HepG2 (cell line): Measurements from ENCODE around the gene CRYAA. TPM values are rescaled to one million over a fixed set of nuclear protein-coding genes. Genes with fewer than 3 reads are reported as not detected.

ENCODE experiments used
- CERS6 ChIP-seq: sonication (generic); formaldehyde crosslinking; IDR thresholded peaks from 2 replicates; pipeline ENCODE4 v1.5.0; 2020; ENCODE audit warnings: missing genetic modification reagents
- ELK4 ChIP-seq: sonication (generic); formaldehyde crosslinking; IDR thresholded peaks from 2 replicates; pipeline ENCODE4 v1.9.0; 2021; ENCODE audit warnings: missing genetic modification reagents, borderline replicate concordance
- GMEB2 ChIP-seq: IDR thresholded peaks from 2 replicates; pipeline ENCODE4 v1.6.1; 2016; ENCODE audit warnings: missing biosample characterization, missing genetic modification reagents, low read depth
- GTF3A ChIP-seq: sonication (generic); formaldehyde crosslinking; conservative IDR thresholded peaks from 2 replicates; pipeline ENCODE4 v1.4.0; 2020; ENCODE audit warnings: mild to moderate bottlenecking, missing genetic modification reagents
- IKZF5 ChIP-seq: IDR thresholded peaks from 2 replicates; pipeline ENCODE4 v1.6.1; 2018; ENCODE audit warnings: missing genetic modification reagents, mild to moderate bottlenecking, missing compliant biosample characterization
- MAFF ChIP-seq: IDR thresholded peaks from 2 replicates; pipeline ENCODE4 v1.6.1; 2011; ENCODE audit warnings: low read depth, low read length, improper control_type of control experiment
- NFYB ChIP-seq: sonication (generic); formaldehyde crosslinking; IDR thresholded peaks from 2 replicates; pipeline ENCODE4 v1.4.0; 2020; ENCODE audit warnings: missing genetic modification reagents
- NR2C2 ChIP-seq: sonication (generic); formaldehyde crosslinking; IDR thresholded peaks from 2 replicates; pipeline ENCODE4 v1.4.0; 2020; ENCODE audit warnings: missing genetic modification reagents, mild to moderate bottlenecking, moderate library complexity, borderline replicate concordance
- RBFOX2 ChIP-seq: fragments of 200-400 bp; formaldehyde crosslinking; IDR thresholded peaks from 2 replicates; pipeline ENCODE4 v1.6.1; 2017; ENCODE audit warnings: low read depth, mild to moderate bottlenecking, low read length
- RERE ChIP-seq: IDR thresholded peaks from 2 replicates; pipeline ENCODE4 v1.6.1; 2016; ENCODE audit warnings: low read depth, missing genetic modification reagents, missing compliant biosample characterization
- ZNF121 ChIP-seq: sonication (generic); formaldehyde crosslinking; IDR thresholded peaks from 2 replicates; pipeline ENCODE4 v1.5.0; 2020; ENCODE audit warnings: mild to moderate bottlenecking, missing genetic modification reagents
- ZNF333 ChIP-seq: sonication (generic); formaldehyde crosslinking; IDR thresholded peaks from 2 replicates; pipeline ENCODE4 v1.4.0; 2020; ENCODE audit warnings: mild to moderate bottlenecking, missing genetic modification reagents, borderline replicate concordance
- ZNF674 ChIP-seq: sonication (generic); formaldehyde crosslinking; IDR thresholded peaks from 2 replicates; pipeline ENCODE4 v1.5.0; 2020; ENCODE audit warnings: low read depth, mild to moderate bottlenecking, missing genetic modification reagents
- ZNF691 ChIP-seq: sonication (generic); formaldehyde crosslinking; IDR thresholded peaks from 2 replicates; pipeline ENCODE4 v1.4.0; 2020; ENCODE audit warnings: missing genetic modification reagents, low read depth, mild to moderate bottlenecking, borderline replicate concordance
- ZNF761 ChIP-seq: sonication (generic); formaldehyde crosslinking; conservative IDR thresholded peaks from 2 replicates; pipeline ENCODE4 v1.4.0; 2020; ENCODE audit warnings: mild to moderate bottlenecking, missing genetic modification reagents
- ZNF781 ChIP-seq: sonication (generic); formaldehyde crosslinking; IDR thresholded peaks from 2 replicates; pipeline ENCODE4 v1.5.1; 2020; ENCODE audit warnings: borderline replicate concordance, mild to moderate bottlenecking, missing genetic modification reagents; ENCODE audit errors: not compliant biosample characterization
- ZNF792 ChIP-seq: IDR thresholded peaks from 2 replicates; pipeline ENCODE4 v1.6.1; 2016
- polyA plus RNA-seq, 8 experiments: library from polyadenylated mRNA; depleted of rRNA in 3 of 8; stranded (reverse) in 7 of 8; unstranded in 1 of 8; fragments of >200 nt; fragmentation: Illumina TruSeq in 4 of 8; extraction: Trizol in 4 of 8; gene quantifications; 2 replicates each; pipeline versions ENCODE4 v1.2.1 to v1.2.3, GENCODE V29; 2011 to 2016; ENCODE audit warnings: low read depth in 4 of 8, missing spikeins in 1 of 8, mixed read lengths in 1 of 8; ENCODE audit not compliant: insufficient read depth in 1 of 8
- total RNA-seq, 5 experiments: library from RNA; depleted of rRNA; stranded (reverse); fragments of >200 nt; fragmentation: Illumina TruSeq; extraction: Trizol; gene quantifications; 2 replicates each; pipeline ENCODE4 v1.2.3, GENCODE V29; 2016; ENCODE audit warnings: low read depth in 1 of 5

CRYAA gene
- total and polyA plus RNA-seq, 2 of the 13 experiments (the other 11 are each of a cell fraction or from before 2014, with no cell fraction given) = 5.6 to 8.6 TPM

- no peak for TF ChIP-seq RERE (CRISPR knock-in tag)
- TF ChIP-seq NFYB (CRISPR knock-in tag) = no peak
- TF ChIP-seq ZNF121 = 0 out of 2 replicates have a peak, but pooled peaks have one; percentile 14
- TF ChIP-seq GTF3A (CRISPR knock-in tag) = 0 out of 2 replicates have a peak, but pooled peaks have one; percentile 87
- peak; percentile 66 for TF ChIP-seq RBFOX2
- TF ChIP-seq CERS6 = no peak
- TF ChIP-seq ZNF781 (CRISPR knock-in tag) = peak; percentile 41
- TF ChIP-seq ZNF792 (CRISPR knock-in tag) = no peak
- 0 out of 2 replicates have a peak, but pooled peaks have one; percentile 37 for TF ChIP-seq GMEB2 (CRISPR knock-in tag)
- 0 out of 2 replicates have a peak, but pooled peaks have one; percentile 9 for TF ChIP-seq MAFF
- TF ChIP-seq ZNF761 = peak; percentile 73; the same call in 1 of the 2 replicates
- 0 out of 2 replicates have a peak, but pooled peaks have one; percentile 77 for TF ChIP-seq ZNF333 (CRISPR knock-in tag)
- no peak for TF ChIP-seq ZNF691
- peak; percentile 90 for TF ChIP-seq NR2C2 (CRISPR knock-in tag)
- TF ChIP-seq ELK4 (CRISPR knock-in tag) = no peak
- TF ChIP-seq ZNF674 (CRISPR knock-in tag) = no peak
- peak; percentile 60; the same call in 1 of the 2 replicates for TF ChIP-seq IKZF5
Observed at GRCh38 chr21:43211072-43211759, 42.4 kb downstream of the CRYAA start (continued).
